Measurements from ENCODE around the gene CCL18.

DNA sequence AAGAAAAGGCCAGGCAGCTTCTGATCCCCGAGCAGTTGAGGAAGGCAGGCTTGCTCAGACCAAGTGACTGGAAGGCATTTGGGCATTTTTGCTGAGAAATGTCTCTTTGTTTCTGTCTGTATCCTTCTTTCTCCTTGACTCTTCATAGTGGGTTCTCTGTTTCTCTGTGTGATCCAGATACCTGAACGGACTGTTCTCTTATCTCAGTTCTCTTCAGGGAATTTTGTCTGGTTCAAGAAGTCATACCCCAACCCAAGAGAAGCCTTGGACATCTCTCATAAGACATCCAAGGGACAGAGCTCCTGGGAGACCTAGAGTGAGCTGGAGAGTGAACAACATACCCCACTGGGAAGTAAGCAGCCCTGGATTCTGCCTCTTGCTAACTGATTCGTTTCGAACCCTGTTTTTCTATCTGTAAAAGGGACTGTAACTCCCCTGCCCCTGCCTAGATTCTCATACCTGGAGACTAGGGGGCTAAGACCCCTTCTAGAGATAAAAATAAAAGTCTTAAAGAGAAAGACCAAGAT is 25.3 kb downstream of the CCL18 start:
- TF ChIP-seq, protein P1, sequence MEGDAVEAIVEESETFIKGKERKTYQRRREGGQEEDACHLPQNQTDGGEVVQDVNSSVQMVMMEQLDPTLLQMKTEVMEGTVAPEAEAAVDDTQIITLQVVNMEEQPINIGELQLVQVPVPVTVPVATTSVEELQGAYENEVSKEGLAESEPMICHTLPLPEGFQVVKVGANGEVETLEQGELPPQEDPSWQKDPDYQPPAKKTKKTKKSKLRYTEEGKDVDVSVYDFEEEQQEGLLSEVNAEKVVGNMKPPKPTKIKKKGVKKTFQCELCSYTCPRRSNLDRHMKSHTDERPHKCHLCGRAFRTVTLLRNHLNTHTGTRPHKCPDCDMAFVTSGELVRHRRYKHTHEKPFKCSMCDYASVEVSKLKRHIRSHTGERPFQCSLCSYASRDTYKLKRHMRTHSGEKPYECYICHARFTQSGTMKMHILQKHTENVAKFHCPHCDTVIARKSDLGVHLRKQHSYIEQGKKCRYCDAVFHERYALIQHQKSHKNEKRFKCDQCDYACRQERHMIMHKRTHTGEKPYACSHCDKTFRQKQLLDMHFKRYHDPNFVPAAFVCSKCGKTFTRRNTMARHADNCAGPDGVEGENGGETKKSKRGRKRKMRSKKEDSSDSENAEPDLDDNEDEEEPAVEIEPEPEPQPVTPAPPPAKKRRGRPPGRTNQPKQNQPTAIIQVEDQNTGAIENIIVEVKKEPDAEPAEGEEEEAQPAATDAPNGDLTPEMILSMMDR (conservative IDR thresholded peaks at IDR 0.05), result no peak
- no peak for TF ChIP-seq EZH2 (IDR thresholded peaks at IDR 0.05; ENCODE audit: low read depth)
